Measurements from ENCODE around the gene CACNA1D. TPM values are rescaled to one million over a fixed set of nuclear protein-coding genes. Genes with fewer than 3 reads are reported as not detected.
"Not testable (repeated sequence)": the region's sequence is repeated elsewhere in the genome, so short reads cannot be mapped to it uniquely, and the experiment has no call there.

CACNA1D gene
- total RNA-seq, 1 experiment from 2014 or later, result not detected

GRCh38 chr3:53464424-53464823 is 30.0 kb upstream of the CACNA1D start:
- no peak overlapping the region for H3K27ac ChIP-seq (ENCODE audit: low read depth, low read length, poor library complexity, severe bottlenecking)
- POLR2A ChIA-PET (ENCODE audit: low non-redundant PET), result no interaction called here
- no peak for TF ChIP-seq CTCF (conservative IDR thresholded peaks at IDR 0.05; ENCODE audit: low read depth, low read length)
- TF ChIP-seq EZH2 (IDR thresholded peaks at IDR 0.05; ENCODE audit: borderline replicate concordance, low read depth, low read length, poor library complexity, severe bottlenecking), result no peak
- H3K4me3 ChIP-seq (ENCODE audit: low read depth, low read length, poor library complexity, severe bottlenecking), result no peak overlapping the region
- no peaks in the 10 kb centered on the region for H3K36me3 ChIP-seq (ENCODE audit: insufficient read depth, low read length, poor library complexity, severe bottlenecking)
- intact Hi-C loops (cut with micrococcal nuclease; ENCODE audit: unreplicated experiment), result no loop called here
- H3K9me3 ChIP-seq (ENCODE audit: low read depth, low read length, poor library complexity, severe bottlenecking), result no peaks in the 10 kb centered on the region
- DNase-seq (ENCODE audit: low spot score), result no peak
- no peaks in the 10 kb centered on the region for H3K4me1 ChIP-seq (ENCODE audit: insufficient read depth, low read length, poor library complexity, severe bottlenecking)
- no peaks in the 10 kb centered on the region for H3K27me3 ChIP-seq (replicated peaks; ENCODE audit: insufficient read depth, low read depth, low read length, poor library complexity)
- no TSS peak for BruUV-seq (replicated peaks)
- CTCF ChIA-PET, result no interaction called here

DNA sequence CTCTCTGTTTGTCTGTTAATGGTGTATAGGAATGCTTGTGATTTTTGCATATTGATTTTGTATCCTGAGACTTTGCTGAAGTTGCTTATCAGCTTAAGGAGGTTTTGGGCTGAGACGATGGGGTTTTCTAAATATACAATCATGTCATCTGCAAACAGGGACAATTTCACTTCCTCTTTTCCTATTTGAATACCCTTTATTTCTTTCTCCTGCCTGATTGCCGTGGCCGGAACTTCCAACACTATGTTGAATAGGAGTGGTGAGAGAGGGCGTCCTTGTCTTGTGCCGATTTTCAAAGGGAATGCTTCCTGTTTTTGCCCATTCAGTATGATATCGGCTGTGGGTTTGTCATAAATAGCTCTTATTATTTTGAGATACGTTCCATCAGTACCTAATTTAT is 24.7 kb upstream of the CACNA1D start:
- POLR2A ChIA-PET (ENCODE audit: low non-redundant PET); intact Hi-C loops (cut with micrococcal nuclease; ENCODE audit: unreplicated experiment); H3K27ac ChIP-seq (ENCODE audit: low read depth, low read length, poor library complexity, severe bottlenecking); H3K4me1 ChIP-seq (ENCODE audit: insufficient read depth, low read length, poor library complexity, severe bottlenecking); H3K9me3 ChIP-seq (ENCODE audit: low read depth, low read length, poor library complexity, severe bottlenecking); CTCF ChIA-PET; BruUV-seq (replicated peaks); H3K36me3 ChIP-seq (ENCODE audit: insufficient read depth, low read length, poor library complexity, severe bottlenecking); DNase-seq (ENCODE audit: low spot score); H3K27me3 ChIP-seq (replicated peaks; ENCODE audit: insufficient read depth, low read depth, low read length, poor library complexity); H3K4me3 ChIP-seq (ENCODE audit: low read depth, low read length, poor library complexity, severe bottlenecking): not testable (repeated sequence)

DNA sequence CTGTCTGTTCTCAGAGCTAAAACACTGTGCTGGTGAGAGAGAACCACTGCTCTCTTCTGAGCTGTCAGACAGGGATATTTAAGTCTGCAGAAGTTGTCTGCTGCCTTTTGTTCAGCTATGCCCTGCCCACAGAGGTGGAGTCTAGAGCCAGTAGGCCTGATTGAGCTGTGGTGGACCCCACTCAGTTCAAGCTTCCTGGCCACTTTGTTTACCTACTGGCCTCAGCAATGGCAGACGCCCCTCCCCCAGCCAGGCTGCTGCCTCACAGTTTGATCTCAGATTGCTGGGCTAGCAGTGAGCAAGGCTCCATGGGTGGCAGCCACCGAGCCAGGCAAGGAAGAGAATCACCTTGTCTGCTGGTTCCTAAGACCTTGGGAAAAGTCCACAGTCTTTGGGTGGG is 21.0 kb upstream of the CACNA1D start:
- CTCF ChIA-PET, result no interaction called here

DNA sequence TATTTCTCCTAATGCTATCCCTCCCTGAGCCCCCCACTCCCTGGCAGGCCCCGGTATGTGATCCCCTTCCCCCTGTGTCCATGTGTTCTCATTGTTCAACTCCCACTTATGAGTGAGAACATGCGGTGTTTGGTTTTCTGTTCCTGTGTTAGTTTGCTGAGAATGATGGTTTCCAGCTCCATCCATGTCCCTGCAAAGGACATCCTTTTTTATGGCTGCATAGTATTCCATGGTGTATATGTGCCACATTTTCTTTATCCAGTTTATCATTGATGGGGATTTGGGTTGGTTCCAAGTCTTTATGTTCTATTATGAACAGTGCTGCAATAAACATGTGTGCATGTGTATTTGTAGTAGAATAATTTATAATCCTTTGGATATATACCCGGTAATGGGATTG is 18.0 kb upstream of the CACNA1D start:
- CTCF ChIA-PET; intact Hi-C loops (cut with micrococcal nuclease; ENCODE audit: unreplicated experiment); H3K27me3 ChIP-seq (replicated peaks; ENCODE audit: insufficient read depth, low read depth, low read length, poor library complexity); DNase-seq (ENCODE audit: low spot score); BruUV-seq (replicated peaks); H3K27ac ChIP-seq (ENCODE audit: low read depth, low read length, poor library complexity, severe bottlenecking); POLR2A ChIA-PET (ENCODE audit: low non-redundant PET); H3K36me3 ChIP-seq (ENCODE audit: insufficient read depth, low read length, poor library complexity, severe bottlenecking); H3K4me1 ChIP-seq (ENCODE audit: insufficient read depth, low read length, poor library complexity, severe bottlenecking); H3K9me3 ChIP-seq (ENCODE audit: low read depth, low read length, poor library complexity, severe bottlenecking); H3K4me3 ChIP-seq (ENCODE audit: low read depth, low read length, poor library complexity, severe bottlenecking): not testable (repeated sequence)

More for the DNA sequence above, 21.0 kb upstream of the CACNA1D start:
- H3K4me1 ChIP-seq (ENCODE audit: insufficient read depth, low read length, poor library complexity, severe bottlenecking), result no peaks in the 10 kb centered on the region
- no peaks in the 10 kb centered on the region for H3K27me3 ChIP-seq (replicated peaks; ENCODE audit: insufficient read depth, low read depth, low read length, poor library complexity)
- no peaks in the 10 kb centered on the region for H3K9me3 ChIP-seq (ENCODE audit: low read depth, low read length, poor library complexity, severe bottlenecking)
- no peak overlapping the region for H3K27ac ChIP-seq (ENCODE audit: low read depth, low read length, poor library complexity, severe bottlenecking)
- no peak for TF ChIP-seq CTCF (conservative IDR thresholded peaks at IDR 0.05; ENCODE audit: low read depth, low read length)
- no peaks in the 10 kb centered on the region for H3K36me3 ChIP-seq (ENCODE audit: insufficient read depth, low read length, poor library complexity, severe bottlenecking)
- no peak overlapping the region for H3K4me3 ChIP-seq (ENCODE audit: low read depth, low read length, poor library complexity, severe bottlenecking)
- no TSS peak for BruUV-seq (replicated peaks)
- POLR2A ChIA-PET (ENCODE audit: low non-redundant PET), result no interaction called here
- intact Hi-C loops (cut with micrococcal nuclease; ENCODE audit: unreplicated experiment), result no loop called here
- DNase-seq (ENCODE audit: low spot score), result no peak

GRCh38 chr3:53477689-53478088 is 16.7 kb upstream of the CACNA1D start:
- H3K27ac ChIP-seq (ENCODE audit: low read depth, low read length, poor library complexity, severe bottlenecking); POLR2A ChIA-PET (ENCODE audit: low non-redundant PET); DNase-seq (ENCODE audit: low spot score): not testable (repeated sequence)

More at GRCh38 chr3:53477689-53478088, 16.7 kb upstream of the CACNA1D start:
- H3K4me1 ChIP-seq (ENCODE audit: insufficient read depth, low read length, poor library complexity, severe bottlenecking); H3K36me3 ChIP-seq (ENCODE audit: insufficient read depth, low read length, poor library complexity, severe bottlenecking); H3K27me3 ChIP-seq (replicated peaks; ENCODE audit: insufficient read depth, low read depth, low read length, poor library complexity); H3K4me3 ChIP-seq (ENCODE audit: low read depth, low read length, poor library complexity, severe bottlenecking); H3K9me3 ChIP-seq (ENCODE audit: low read depth, low read length, poor library complexity, severe bottlenecking); intact Hi-C loops (cut with micrococcal nuclease; ENCODE audit: unreplicated experiment); BruUV-seq (replicated peaks): not testable (repeated sequence)
- CTCF ChIA-PET, result interaction anchor here (0.7 kb wide), 1 partner anchor 14 kb away, joined by 6 read pairs; no protein-coding TSS in a partner anchor

Data from A673 (cell line).